ENCODE data around the gene PICK1. TPM values are rescaled to one million over a fixed set of nuclear protein-coding genes. Genes with fewer than 3 reads are reported as not detected.
A peak's percentile ranks its signal among the peaks of the same experiment; 100 is the strongest.
"Not testable (repeated sequence)": the region's sequence is repeated elsewhere in the genome, so short reads cannot be mapped to it uniquely, and the experiment has no call there.

Gene PICK1
- total RNA-seq, 2 donors from 2014 or later, result 27.6 to 47.2 TPM

DNA sequence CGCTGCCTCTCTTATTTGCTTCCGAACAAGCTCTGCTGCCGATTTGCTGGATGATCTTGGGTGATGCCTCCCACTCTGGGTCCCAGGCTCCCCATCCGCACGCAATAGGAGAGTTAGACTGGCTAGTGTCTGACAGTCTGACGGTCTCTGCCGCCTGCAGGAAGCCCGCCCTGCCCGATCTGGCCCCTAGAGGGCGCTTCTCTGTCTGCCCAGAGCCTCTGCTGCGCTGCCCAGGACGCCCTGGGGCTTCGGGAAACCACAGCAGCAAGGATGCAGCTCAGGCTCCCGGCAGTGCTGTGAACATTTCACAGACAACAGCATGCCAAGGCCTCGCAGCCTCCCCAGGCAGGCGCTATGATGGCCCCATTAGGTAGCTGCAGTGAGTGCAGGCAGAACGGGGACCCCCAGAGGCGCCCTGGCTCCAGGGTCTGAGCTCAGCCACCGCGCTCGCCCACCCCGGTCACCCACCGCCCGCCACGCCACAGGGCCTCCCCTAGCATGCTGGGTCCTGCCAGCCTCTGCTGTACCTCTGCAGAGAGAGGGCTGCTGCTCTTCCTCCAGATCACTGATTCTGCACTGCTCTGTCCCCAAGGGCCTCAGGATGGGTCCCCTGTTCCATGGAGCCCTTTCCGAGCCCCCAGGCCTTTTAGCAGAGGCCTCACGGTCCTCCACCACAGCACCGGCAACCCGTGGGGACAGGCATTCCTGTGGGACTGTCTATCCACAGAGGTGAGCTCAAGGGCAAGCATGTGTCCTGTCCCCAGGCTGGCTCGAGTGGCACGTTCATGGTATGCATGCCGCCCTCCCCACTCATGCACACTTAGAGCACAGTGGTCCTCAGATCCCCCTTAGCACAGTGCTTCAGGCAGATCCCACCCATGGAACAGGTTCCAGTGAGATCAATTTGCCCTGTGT, 57.5 kb downstream of the PICK1 start:
- Histone ChIP-seq H3K4me3 (no peak overlapping the region), H3K4me1 (peaks cover 9% of the 10 kb centered on the region), H3K9ac (ENCODE audit: low read depth in 2 of 2, low read length in 2 of 2) (no peak overlapping the region), H3K9me3 (no peaks in the 10 kb centered on the region), H3K27me3 (no peaks in the 10 kb centered on the region), H3K27ac (no peak overlapping the region), H3K36me3 (no peaks in the 10 kb centered on the region)
- intact Hi-C loops (cut with DNase I), result loop anchor here (10.0 kb wide), 2 partner anchors 120 to 240 kb away; no protein-coding TSS in a partner anchor
- TF ChIP-seq, protein P1, sequence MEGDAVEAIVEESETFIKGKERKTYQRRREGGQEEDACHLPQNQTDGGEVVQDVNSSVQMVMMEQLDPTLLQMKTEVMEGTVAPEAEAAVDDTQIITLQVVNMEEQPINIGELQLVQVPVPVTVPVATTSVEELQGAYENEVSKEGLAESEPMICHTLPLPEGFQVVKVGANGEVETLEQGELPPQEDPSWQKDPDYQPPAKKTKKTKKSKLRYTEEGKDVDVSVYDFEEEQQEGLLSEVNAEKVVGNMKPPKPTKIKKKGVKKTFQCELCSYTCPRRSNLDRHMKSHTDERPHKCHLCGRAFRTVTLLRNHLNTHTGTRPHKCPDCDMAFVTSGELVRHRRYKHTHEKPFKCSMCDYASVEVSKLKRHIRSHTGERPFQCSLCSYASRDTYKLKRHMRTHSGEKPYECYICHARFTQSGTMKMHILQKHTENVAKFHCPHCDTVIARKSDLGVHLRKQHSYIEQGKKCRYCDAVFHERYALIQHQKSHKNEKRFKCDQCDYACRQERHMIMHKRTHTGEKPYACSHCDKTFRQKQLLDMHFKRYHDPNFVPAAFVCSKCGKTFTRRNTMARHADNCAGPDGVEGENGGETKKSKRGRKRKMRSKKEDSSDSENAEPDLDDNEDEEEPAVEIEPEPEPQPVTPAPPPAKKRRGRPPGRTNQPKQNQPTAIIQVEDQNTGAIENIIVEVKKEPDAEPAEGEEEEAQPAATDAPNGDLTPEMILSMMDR (IDR thresholded peaks at IDR 0.05), result peak; percentile 96
- peak; percentile 88 for DNase-seq

DNA sequence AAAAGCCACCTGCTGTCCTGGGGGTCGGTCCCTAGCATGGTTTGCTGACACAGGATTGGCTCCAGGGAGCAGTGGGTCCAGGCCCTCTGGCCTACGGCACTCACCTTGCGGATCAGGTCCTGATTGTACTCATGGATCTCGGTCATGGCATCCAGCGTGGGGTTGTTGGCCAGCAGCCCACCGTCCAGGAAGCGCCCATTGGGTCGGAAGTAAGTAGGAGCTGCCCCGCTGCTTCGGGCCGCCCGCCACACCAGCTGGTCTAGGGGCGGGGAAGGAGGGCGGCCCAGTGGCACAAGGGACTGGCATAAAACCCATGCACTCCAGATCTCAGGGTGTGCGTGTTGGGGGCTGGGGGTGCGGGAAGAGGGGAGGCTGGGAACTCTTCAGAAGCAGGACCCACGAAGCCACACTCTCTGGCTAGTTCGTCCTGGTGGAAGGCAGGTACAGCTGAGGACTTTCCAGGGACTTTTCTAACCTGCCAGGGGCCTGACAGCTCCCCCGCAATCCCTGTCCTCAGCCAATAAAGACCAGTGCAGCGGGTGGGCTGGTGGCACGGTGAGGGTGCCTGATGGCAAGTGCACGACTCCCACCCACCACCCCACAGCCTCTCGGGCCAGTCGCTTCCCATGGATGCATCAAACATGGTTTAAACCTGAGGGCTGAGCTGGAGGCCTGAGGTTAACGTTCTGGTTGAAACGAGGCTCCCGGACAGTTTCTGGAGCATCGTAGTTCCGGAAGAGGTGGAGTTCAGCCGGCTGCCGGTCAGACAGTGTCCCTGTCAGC, 58.4 kb downstream of the PICK1 start:
- Histone ChIP-seq H3K27me3 (no peaks in the 10 kb centered on the region), H3K4me3 (no peak overlapping the region), H3K4me1 (peaks cover 16% of the 10 kb centered on the region), H3K27ac (no peak overlapping the region), H3K9me3 (no peaks in the 10 kb centered on the region), H3K9ac (ENCODE audit: low read depth in 2 of 2, low read length in 2 of 2) (no peak overlapping the region), H3K36me3 (no peaks in the 10 kb centered on the region)
- intact Hi-C loops (cut with DNase I), result loop anchor here (10.0 kb wide), 2 partner anchors 119 to 239 kb away; no protein-coding TSS in a partner anchor
- no peak for DNase-seq
- TF ChIP-seq, protein P1 (IDR thresholded peaks at IDR 0.05), result no peak

DNA sequence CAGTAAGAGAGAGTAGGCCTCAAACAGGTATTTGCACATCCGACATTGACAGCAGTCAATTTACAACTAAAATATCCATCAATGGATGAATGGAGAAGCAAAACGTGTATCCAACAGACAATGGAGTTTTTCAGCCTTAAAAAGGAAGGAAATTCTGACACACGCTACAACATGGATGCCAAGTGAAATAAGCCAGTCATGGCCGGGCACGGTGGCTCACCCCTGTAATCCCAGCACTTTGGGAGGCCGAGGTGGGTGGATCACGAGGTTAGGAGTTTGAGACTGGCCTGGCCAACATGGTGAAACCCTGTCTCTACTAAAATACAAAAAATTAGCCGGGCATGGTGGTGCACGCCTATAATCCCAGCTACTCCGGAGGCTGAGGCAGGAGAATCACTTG, 60.4 kb downstream of the PICK1 start:
- not testable (repeated sequence) for DNase-seq; H3K9ac ChIP-seq (ENCODE audit: low read depth in 2 of 2, low read length in 2 of 2); H3K4me3 ChIP-seq; H3K36me3 ChIP-seq; H3K9me3 ChIP-seq; H3K27ac ChIP-seq; H3K4me1 ChIP-seq; H3K27me3 ChIP-seq
- intact Hi-C loops (cut with DNase I), result loop anchor here (10.0 kb wide), 2 partner anchors 117 to 237 kb away; no protein-coding TSS in a partner anchor

DNA sequence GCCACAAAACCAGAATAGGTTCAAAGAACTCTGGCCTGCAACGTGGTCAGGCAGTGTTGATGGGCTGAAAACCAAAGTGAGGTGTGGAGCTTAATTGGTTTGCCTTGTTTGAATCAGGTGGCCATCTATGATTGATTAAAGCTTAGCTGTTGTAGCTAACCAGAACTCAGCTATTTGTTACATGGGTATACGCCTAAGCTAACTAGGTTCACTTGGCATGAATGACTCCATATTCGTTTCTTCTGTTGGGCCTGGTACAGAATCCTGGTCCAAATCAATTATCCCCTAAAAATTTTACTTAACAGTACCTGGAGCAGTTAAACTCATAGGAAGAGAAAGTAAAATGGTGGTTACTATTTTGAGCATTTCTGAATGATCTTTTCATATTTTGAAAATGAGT, 61.0 kb downstream of the PICK1 start:
- no peaks in the 10 kb centered on the region for H3K27me3 ChIP-seq
- intact Hi-C loops (cut with DNase I), result loop anchor here (10.0 kb wide), 2 partner anchors 117 to 237 kb away; no protein-coding TSS in a partner anchor

DNA sequence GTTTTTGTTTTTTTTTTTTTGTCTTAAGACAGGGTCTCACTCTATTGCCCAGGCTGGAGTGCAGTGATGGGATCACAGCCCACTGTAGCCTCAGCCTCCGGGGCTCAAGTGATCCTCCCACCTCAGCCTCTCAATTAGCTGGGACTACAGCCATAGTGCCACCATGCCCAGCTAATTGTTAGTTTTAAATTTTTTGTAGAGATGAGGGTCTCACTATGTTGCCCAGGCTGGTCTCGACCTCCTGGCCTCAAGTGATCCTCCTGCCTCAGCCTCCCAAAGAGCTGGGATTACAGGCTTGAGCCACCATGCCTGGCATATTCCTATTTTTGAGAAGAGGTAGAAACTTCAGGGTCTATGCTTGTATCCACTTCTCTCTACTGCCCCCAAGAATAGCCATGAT, 61.5 kb downstream of the PICK1 start:
- DNase-seq; H3K9me3 ChIP-seq; H3K27me3 ChIP-seq; H3K4me3 ChIP-seq; H3K4me1 ChIP-seq; H3K36me3 ChIP-seq; H3K27ac ChIP-seq; H3K9ac ChIP-seq (ENCODE audit: low read depth in 2 of 2, low read length in 2 of 2): not testable (repeated sequence)
- intact Hi-C loops (cut with DNase I), result loop anchor here (10.0 kb wide), 2 partner anchors 116 to 236 kb away; no protein-coding TSS in a partner anchor

More for the DNA sequence above, 61.0 kb downstream of the PICK1 start:
- Histone ChIP-seq H3K27ac (no peak overlapping the region), H3K4me3 (no peak overlapping the region), H3K4me1 (peaks cover 7% of the 10 kb centered on the region), H3K9ac (ENCODE audit: low read depth in 2 of 2, low read length in 2 of 2) (no peak overlapping the region), H3K36me3 (no peaks in the 10 kb centered on the region), H3K9me3 (no peaks in the 10 kb centered on the region)
- TF ChIP-seq, protein P1 (IDR thresholded peaks at IDR 0.05), result no peak
- no peak for DNase-seq

DNA sequence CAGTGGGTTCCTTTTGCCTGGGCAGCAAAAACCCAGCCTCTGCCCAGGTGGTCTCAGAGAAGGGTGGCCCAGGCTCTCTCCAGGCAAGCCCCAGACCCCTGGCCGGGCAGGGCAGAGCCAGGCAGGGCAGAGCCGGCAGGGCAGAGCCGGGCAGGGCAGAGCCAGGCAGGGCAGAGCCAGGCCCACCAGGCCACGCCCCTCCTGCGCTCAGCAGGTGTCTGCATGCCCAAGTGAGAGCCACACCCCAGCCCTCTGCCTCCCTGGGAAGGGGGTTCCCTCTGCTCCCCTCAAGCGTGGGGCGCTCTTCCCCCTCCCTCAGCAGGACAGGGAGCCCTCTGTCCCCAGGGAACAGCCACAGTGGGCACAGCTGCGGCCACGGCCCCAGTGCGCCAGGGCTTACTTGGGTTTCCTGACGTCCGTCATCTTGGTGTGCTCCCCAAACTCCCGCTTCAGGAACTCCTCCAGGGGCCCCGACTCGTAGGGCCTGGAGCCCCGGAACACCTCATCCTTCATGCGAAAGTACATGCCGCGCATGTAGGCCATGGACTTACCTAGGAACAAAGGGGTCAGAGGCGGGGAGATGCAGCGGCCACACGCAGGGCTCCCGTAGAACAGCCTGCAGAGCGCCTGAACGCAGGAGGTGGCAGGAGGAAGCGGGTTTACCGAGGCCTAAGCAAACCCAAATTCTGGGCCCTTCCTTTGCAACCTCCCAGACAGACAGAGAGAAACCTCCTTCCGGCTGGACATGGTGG, 63.3 kb downstream of the PICK1 start:
- peak; percentile 52 for DNase-seq

More for the DNA sequence above, 63.3 kb downstream of the PICK1 start:
- H3K9ac ChIP-seq (ENCODE audit: low read depth in 2 of 2, low read length in 2 of 2), result no peak overlapping the region
- H3K36me3 ChIP-seq, result no peaks in the 10 kb centered on the region
- H3K4me1 ChIP-seq, result peaks cover 7% of the 10 kb centered on the region
- H3K27me3 ChIP-seq, result no peaks in the 10 kb centered on the region
- intact Hi-C loops (cut with DNase I), result no loop called here
- H3K9me3 ChIP-seq, result no peaks in the 10 kb centered on the region
- H3K4me3 ChIP-seq, result no peak overlapping the region
- TF ChIP-seq, protein P1 (IDR thresholded peaks at IDR 0.05), result no peak
- H3K27ac ChIP-seq, result no peak overlapping the region

All from colonic mucosa (tissue), 4 donors.